WTC11 (cell line): ENCODE measurements around the gene GAL3ST1. TPM values are rescaled to one million over a fixed set of nuclear protein-coding genes. Genes with fewer than 3 reads are reported as not detected.
A peak's percentile ranks its signal among the peaks of the same experiment; 100 is the strongest.

ENCODE experiments used
- ATAC-seq: fragments of 200-7000 bp; cut with Tn5 transposase; 2 replicates; pipeline ENCODE4 v1.10.0; 2021; ENCODE audit warnings: mild to moderate bottlenecking, moderate library complexity
- CTCF ChIA-PET: fragments of 300-600 bp; sonication (Branson Sonifier 250); formaldehyde crosslinking; loops from one replicate; lab custom pipeline; 2021; ENCODE audit warnings: antibody characterized with exemption; lab: Charles Lee
- POLR2A ChIA-PET: fragments of 350-600 bp; sonication (Branson Sonifier 250); formaldehyde crosslinking; loops from one replicate; lab custom pipeline; 2021; ENCODE audit warnings: antibody characterized with exemption; lab: Charles Lee
- DNase-seq: peaks from one replicate; pipeline ENCODE4 v3.0.0; 2021; ENCODE audit warnings: low spot score
- H3K27ac Mint-ChIP-seq: 2 replicates; pipeline ENCODE4 v1.8.0; 2021; ENCODE audit warnings: mixed read lengths
- H3K27me3 Mint-ChIP-seq: 2 replicates; pipeline ENCODE4 v1.8.0; 2021; ENCODE audit warnings: low read depth, mild to moderate bottlenecking, moderate library complexity, mixed read lengths
- H3K36me3 Mint-ChIP-seq: 2 replicates; pipeline ENCODE4 v1.8.0; 2021; ENCODE audit warnings: mixed read lengths
- H3K4me1 Mint-ChIP-seq: 2 replicates; pipeline ENCODE4 v1.8.0; 2022; ENCODE audit warnings: mixed read lengths
- H3K4me3 Mint-ChIP-seq: 2 replicates; pipeline ENCODE4 v1.8.0; 2021; ENCODE audit warnings: mild to moderate bottlenecking, moderate library complexity, mixed read lengths
- H3K9me3 Mint-ChIP-seq: 2 replicates; pipeline ENCODE4 v1.8.0; 2021; ENCODE audit warnings: mixed read lengths
- CREM ChIP-seq: sonication (generic); formaldehyde crosslinking; IDR thresholded peaks from 2 replicates; pipeline ENCODE4 v1.8.1; 2022; ENCODE audit warnings: mild to moderate bottlenecking, missing genetic modification reagents, moderate library complexity
- EMX1 ChIP-seq: fragments of 250-450 bp; sonication (Bioruptor Pico); IDR thresholded peaks from 2 replicates; pipeline ENCODE4 v1.8.0; 2021; ENCODE audit warnings: mild to moderate bottlenecking
- ESRRA ChIP-seq: sonication (generic); formaldehyde crosslinking; IDR thresholded peaks from 2 replicates; pipeline ENCODE4 v1.8.1; 2022; ENCODE audit warnings: mild to moderate bottlenecking, missing genetic modification reagents, borderline replicate concordance
- HMGA2 ChIP-seq: fragments of 250-450 bp; sonication (Bioruptor Pico); IDR thresholded peaks from 2 replicates; pipeline ENCODE4 v1.4.0; 2021; ENCODE audit warnings: mild to moderate bottlenecking, moderate library complexity
- NR1H2 ChIP-seq: sonication (generic); formaldehyde crosslinking; IDR thresholded peaks from 2 replicates; pipeline ENCODE4 v1.9.0; 2021; ENCODE audit warnings: mild to moderate bottlenecking, moderate library complexity, missing genetic modification reagents
- NR2C2 ChIP-seq: sonication (generic); formaldehyde crosslinking; IDR thresholded peaks from 2 replicates; pipeline ENCODE4 v1.8.0; 2022; ENCODE audit warnings: mild to moderate bottlenecking, missing genetic modification reagents
- RORB ChIP-seq: fragments of 250-450 bp; sonication (Bioruptor Pico); IDR thresholded peaks from 2 replicates; pipeline ENCODE4 v1.9.0; 2021; ENCODE audit warnings: mild to moderate bottlenecking
- SP1 ChIP-seq: sonication (generic); formaldehyde crosslinking; conservative IDR thresholded peaks from 2 replicates; pipeline ENCODE4 v1.8.1; 2022; ENCODE audit warnings: missing genetic modification reagents
- TP53 ChIP-seq: sonication (generic); formaldehyde crosslinking; IDR thresholded peaks from 2 replicates; pipeline ENCODE4 v1.8.1; 2023; ENCODE audit warnings: mild to moderate bottlenecking, missing genetic modification reagents
- ZNF121 ChIP-seq: sonication (generic); formaldehyde crosslinking; IDR thresholded peaks from 2 replicates; pipeline ENCODE4 v1.8.0; 2023; ENCODE audit warnings: missing genetic modification reagents
- ZNF232 ChIP-seq: sonication (generic); formaldehyde crosslinking; IDR thresholded peaks from 2 replicates; pipeline ENCODE4 v1.8.0; 2022; ENCODE audit warnings: mild to moderate bottlenecking, missing genetic modification reagents
- total RNA-seq: library from RNA; stranded (reverse); gene quantifications from 3 replicates; pipeline ENCODE4 v1.2.3, GENCODE V29; 2021
- TF ChIP-seq, protein P1 (sequence below): sonication (generic); formaldehyde crosslinking; IDR thresholded peaks from 2 replicates; pipeline ENCODE4 v1.8.0; 2022; ENCODE audit warnings: mild to moderate bottlenecking, missing genetic modification reagents
- TF ChIP-seq, protein P2 (sequence below): sonication (generic); formaldehyde crosslinking; conservative IDR thresholded peaks from 2 replicates; pipeline ENCODE4 v1.8.1; 2022; ENCODE audit warnings: mild to moderate bottlenecking, missing genetic modification reagents

Gene GAL3ST1
- total RNA-seq, 1 experiment from 2014 or later, result 11.0 TPM

DNA sequence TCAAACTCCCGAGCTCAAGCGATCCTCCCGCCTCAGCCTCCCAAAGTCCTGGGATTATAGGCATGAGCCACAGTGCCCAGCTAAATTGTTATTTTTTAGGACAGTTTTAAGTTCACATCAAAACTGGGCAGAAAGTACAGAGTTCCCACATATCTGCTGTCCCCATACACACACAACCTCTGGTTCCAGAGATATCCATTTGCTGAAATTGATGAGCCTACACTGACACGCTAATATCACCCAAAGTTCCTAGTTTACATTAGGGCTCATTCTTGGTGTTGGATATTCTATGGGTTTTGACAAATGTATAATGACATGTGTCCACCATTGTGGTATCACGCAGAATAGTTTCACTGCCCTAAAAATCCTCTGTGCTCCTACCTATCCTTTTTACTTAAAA, 66.2 kb downstream of the GAL3ST1 start:
- no peak for ATAC-seq
- CTCF ChIA-PET, result no interaction called here

GRCh38 chr22:30507670-30508069, 66.8 kb downstream of the GAL3ST1 start:
- Mint-ChIP-seq H3K4me3 (no peak overlapping the region), H3K4me1 (no peaks in the 10 kb centered on the region), H3K36me3 (no peaks in the 10 kb centered on the region), H3K27ac (no peak overlapping the region), H3K9me3 (peaks cover 4% of the 10 kb centered on the region), H3K27me3 (peaks cover 9% of the 10 kb centered on the region)
- POLR2A ChIA-PET, result no interaction called here
- TF ChIP-seq HMGA2 (CRISPR knock-in tag) (peak; percentile 92), NR2C2 (CRISPR knock-in tag) (no peak)
- TF ChIP-seq, protein P1, sequence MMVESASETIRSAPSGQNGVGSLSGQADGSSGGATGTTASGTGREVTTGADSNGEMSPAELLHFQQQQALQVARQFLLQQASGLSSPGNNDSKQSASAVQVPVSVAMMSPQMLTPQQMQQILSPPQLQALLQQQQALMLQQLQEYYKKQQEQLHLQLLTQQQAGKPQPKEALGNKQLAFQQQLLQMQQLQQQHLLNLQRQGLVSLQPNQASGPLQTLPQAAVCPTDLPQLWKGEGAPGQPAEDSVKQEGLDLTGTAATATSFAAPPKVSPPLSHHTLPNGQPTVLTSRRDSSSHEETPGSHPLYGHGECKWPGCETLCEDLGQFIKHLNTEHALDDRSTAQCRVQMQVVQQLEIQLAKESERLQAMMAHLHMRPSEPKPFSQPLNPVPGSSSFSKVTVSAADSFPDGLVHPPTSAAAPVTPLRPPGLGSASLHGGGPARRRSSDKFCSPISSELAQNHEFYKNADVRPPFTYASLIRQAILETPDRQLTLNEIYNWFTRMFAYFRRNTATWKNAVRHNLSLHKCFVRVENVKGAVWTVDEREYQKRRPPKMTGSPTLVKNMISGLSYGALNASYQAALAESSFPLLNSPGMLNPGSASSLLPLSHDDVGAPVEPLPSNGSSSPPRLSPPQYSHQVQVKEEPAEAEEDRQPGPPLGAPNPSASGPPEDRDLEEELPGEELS (CRISPR knock-in tag), result no peak
- CTCF ChIA-PET, result no interaction called here
- DNase-seq, result no peak
- ATAC-seq, result no peak

More for the DNA sequence above, 66.2 kb downstream of the GAL3ST1 start:
- Mint-ChIP-seq H3K36me3 (no peaks in the 10 kb centered on the region), H3K4me1 (no peaks in the 10 kb centered on the region), H3K27me3 (peaks cover 10% of the 10 kb centered on the region), H3K27ac (no peak overlapping the region), H3K4me3 (no peak overlapping the region), H3K9me3 (peaks cover 5% of the 10 kb centered on the region)
- no peak for DNase-seq
- POLR2A ChIA-PET, result no interaction called here
- TF ChIP-seq, protein P2, sequence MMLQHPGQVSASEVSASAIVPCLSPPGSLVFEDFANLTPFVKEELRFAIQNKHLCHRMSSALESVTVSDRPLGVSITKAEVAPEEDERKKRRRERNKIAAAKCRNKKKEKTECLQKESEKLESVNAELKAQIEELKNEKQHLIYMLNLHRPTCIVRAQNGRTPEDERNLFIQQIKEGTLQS (CRISPR knock-in tag), result no peak
- TF ChIP-seq NR1H2 (CRISPR knock-in tag) (no peak), SP1 (CRISPR knock-in tag) (no peak), TP53 (no peak), ZNF232 (CRISPR knock-in tag) (no peak), EMX1 (no peak)

- TF ChIP-seq ESRRA (CRISPR knock-in tag) (no peak), ZNF121 (no peak), RORB (no peak), CREM (no peak)
- TF ChIP-seq, all 79 proteins: peak for 0
- H3K4me3 Mint-ChIP-seq, result no peak overlapping the region
- DNase-seq (no peak), ATAC-seq (no peak)
- peaks cover 9% of the 10 kb centered on the region for H3K27me3 Mint-ChIP-seq
- no peak overlapping the region for H3K27ac Mint-ChIP-seq
- no peaks in the 10 kb centered on the region for H3K9me3 Mint-ChIP-seq
- no peaks in the 10 kb centered on the region for H3K36me3 Mint-ChIP-seq
- ChIA-PET POLR2A (no interaction called here), CTCF (no interaction called here)
- no peaks in the 10 kb centered on the region for H3K4me1 Mint-ChIP-seq
Measured at GRCh38 chr22:30506507-30506968, 67.9 kb downstream of the GAL3ST1 start.

Other genes starting within 250 kb of the GAL3ST1 start
- gene TBC1D10A, start 247.7 kb downstream of the GAL3ST1 start, total RNA-seq, result 7.5 to 11.1 TPM (median 9.6 TPM) in 3 replicates
- 214 to 272 TPM (median 227 TPM) in 3 replicates for gene SF3A1, start 217.8 kb downstream of the GAL3ST1 start, total RNA-seq
- 3.8 to 6.5 TPM (median 4.2 TPM) in 3 replicates for gene CCDC157, start 217.7 kb downstream of the GAL3ST1 start, total RNA-seq
- 25.4 to 28.6 TPM (median 27.6 TPM) in 3 replicates for gene RNF215, start 187.3 kb downstream of the GAL3ST1 start, total RNA-seq
- gene SEC14L2, start 177.6 kb downstream of the GAL3ST1 start, total RNA-seq, result 2.4 to 3.9 TPM (median 3.9 TPM) in 3 replicates
- 75.0 to 78.7 TPM (median 75.5 TPM) in 3 replicates for gene MTFP1, start 148.9 kb downstream of the GAL3ST1 start, total RNA-seq
- not detected in 3 replicates for gene SEC14L3, start 102.6 kb downstream of the GAL3ST1 start, total RNA-seq
- gene SEC14L4, start 69.0 kb downstream of the GAL3ST1 start, total RNA-seq, result 1.9 to 2.9 TPM (median 2.8 TPM) in 3 replicates
- gene SEC14L6, start 27.9 kb downstream of the GAL3ST1 start, total RNA-seq, result 1.6 to 2.0 TPM (median 1.7 TPM) in 3 replicates
- gene PES1, start 17.2 kb upstream of the GAL3ST1 start, total RNA-seq, result 108 to 128 TPM (median 109 TPM) in 3 replicates
- gene TCN2, start 32.5 kb upstream of the GAL3ST1 start, total RNA-seq, result 34.7 to 39.0 TPM (median 36.7 TPM) in 3 replicates
- gene SLC35E4, start 61.1 kb upstream of the GAL3ST1 start, total RNA-seq, result 5.2 to 5.5 TPM (median 5.3 TPM) in 3 replicates
- gene DUSP18, start 93.2 kb upstream of the GAL3ST1 start, total RNA-seq, result 4.2 to 4.4 TPM (median 4.3 TPM) in 3 replicates
- gene OSBP2, start 120.2 kb upstream of the GAL3ST1 start, total RNA-seq, result 4.1 to 4.4 TPM (median 4.1 TPM) in 3 replicates